Chondrocyte (in vitro differentiated cells): ENCODE data around the gene KIAA0319L. TPM values are rescaled to one million over a fixed set of nuclear protein-coding genes. Genes with fewer than 3 reads are reported as not detected.

Experiments
- DNase-seq: peaks from one replicate; pipeline ENCODE4 v3.0.0; 2021; ENCODE audit warnings: mixed read lengths, low spot score
- H3K27ac Mint-ChIP-seq: one replicate; pipeline ENCODE4 v1.8.0; 2021; ENCODE audit warnings: mild to moderate bottlenecking, moderate library complexity, mixed read lengths; ENCODE audit not compliant: unreplicated experiment
- H3K27me3 Mint-ChIP-seq: 2 replicates; pipeline ENCODE4 v1.8.0; 2021; ENCODE audit warnings: low read depth, mixed read lengths
- H3K36me3 Mint-ChIP-seq: 2 replicates; pipeline ENCODE4 v1.8.0; 2021; ENCODE audit warnings: low read depth, mixed read lengths
- H3K4me1 Mint-ChIP-seq: 2 replicates; pipeline ENCODE4 v1.8.0; 2021; ENCODE audit warnings: low read depth, mild to moderate bottlenecking, mixed read lengths
- H3K4me3 Mint-ChIP-seq: one replicate; pipeline ENCODE4 v1.8.0; 2021; ENCODE audit warnings: mild to moderate bottlenecking, moderate library complexity, mixed read lengths; ENCODE audit not compliant: unreplicated experiment
- H3K9me3 Mint-ChIP-seq: 2 replicates; pipeline ENCODE4 v1.8.0; 2021; ENCODE audit warnings: low read depth, mixed read lengths
- total RNA-seq: library from RNA; stranded (reverse); gene quantifications from 3 replicates; pipeline ENCODE4 v1.2.1, GENCODE V29; 2021
- TF ChIP-seq, protein P1 (sequence below): fragments of 200-600 bp; sonication (generic); IDR thresholded peaks from 2 replicates; pipeline ENCODE4 v1.5.0; 2021; ENCODE audit warnings: antibody characterized with exemption, mild to moderate bottlenecking, moderate library complexity

The KIAA0319L gene
- total RNA-seq, 1 donor from 2014 or later, result 28.7 TPM

DNA sequence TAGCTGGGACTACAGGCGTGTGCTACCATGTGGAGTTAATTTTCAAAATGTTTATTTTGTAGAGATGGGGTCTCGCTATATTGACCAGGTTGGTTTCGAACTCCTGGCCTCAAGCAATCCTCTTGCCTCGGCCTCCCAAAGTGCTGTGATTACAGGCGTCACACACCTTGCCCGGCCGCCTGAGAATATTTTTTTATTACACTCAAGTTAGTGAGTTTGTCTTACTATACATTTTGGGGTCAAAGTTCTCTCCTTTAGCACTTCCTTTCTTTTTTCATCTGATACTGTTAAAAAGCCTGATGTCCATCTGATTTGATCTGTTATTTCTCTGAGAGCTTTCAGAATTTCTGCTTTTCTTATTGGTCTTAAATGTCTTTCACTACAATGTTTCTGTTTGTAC, 128.8 kb downstream of the KIAA0319L start:
- Mint-ChIP-seq H3K27ac (no peak overlapping the region), H3K27me3 (no peaks in the 10 kb centered on the region), H3K4me3 (no peak overlapping the region), H3K9me3 (no peaks in the 10 kb centered on the region), H3K36me3 (peaks cover 16% of the 10 kb centered on the region), H3K4me1 (peaks cover 5% of the 10 kb centered on the region)
- TF ChIP-seq, protein P1, sequence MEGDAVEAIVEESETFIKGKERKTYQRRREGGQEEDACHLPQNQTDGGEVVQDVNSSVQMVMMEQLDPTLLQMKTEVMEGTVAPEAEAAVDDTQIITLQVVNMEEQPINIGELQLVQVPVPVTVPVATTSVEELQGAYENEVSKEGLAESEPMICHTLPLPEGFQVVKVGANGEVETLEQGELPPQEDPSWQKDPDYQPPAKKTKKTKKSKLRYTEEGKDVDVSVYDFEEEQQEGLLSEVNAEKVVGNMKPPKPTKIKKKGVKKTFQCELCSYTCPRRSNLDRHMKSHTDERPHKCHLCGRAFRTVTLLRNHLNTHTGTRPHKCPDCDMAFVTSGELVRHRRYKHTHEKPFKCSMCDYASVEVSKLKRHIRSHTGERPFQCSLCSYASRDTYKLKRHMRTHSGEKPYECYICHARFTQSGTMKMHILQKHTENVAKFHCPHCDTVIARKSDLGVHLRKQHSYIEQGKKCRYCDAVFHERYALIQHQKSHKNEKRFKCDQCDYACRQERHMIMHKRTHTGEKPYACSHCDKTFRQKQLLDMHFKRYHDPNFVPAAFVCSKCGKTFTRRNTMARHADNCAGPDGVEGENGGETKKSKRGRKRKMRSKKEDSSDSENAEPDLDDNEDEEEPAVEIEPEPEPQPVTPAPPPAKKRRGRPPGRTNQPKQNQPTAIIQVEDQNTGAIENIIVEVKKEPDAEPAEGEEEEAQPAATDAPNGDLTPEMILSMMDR, result no peak
- DNase-seq, result peak; percentile 35

- H3K27me3 Mint-ChIP-seq, result no peaks in the 10 kb centered on the region
- TF ChIP-seq, protein P1, result no peak
- H3K4me3 Mint-ChIP-seq, result no peak overlapping the region
- H3K9me3 Mint-ChIP-seq, result no peaks in the 10 kb centered on the region
- peak overlapping the region; percentile 24 for H3K27ac Mint-ChIP-seq
- peaks cover 5% of the 10 kb centered on the region for H3K4me1 Mint-ChIP-seq
- DNase-seq, result no peak
- H3K36me3 Mint-ChIP-seq, result peaks cover 8% of the 10 kb centered on the region
Observed at GRCh38 chr1:35426097-35426586, 131.1 kb downstream of the KIAA0319L start.

GRCh38 chr1:35408925-35409324, 148.3 kb downstream of the KIAA0319L start:
- no peak for DNase-seq
- H3K4me3 Mint-ChIP-seq, result no peak overlapping the region
- peaks cover 35% of the 10 kb centered on the region for H3K36me3 Mint-ChIP-seq
- no peak overlapping the region for H3K27ac Mint-ChIP-seq
- peaks cover 3% of the 10 kb centered on the region for H3K4me1 Mint-ChIP-seq
- H3K27me3 Mint-ChIP-seq, result no peaks in the 10 kb centered on the region
- TF ChIP-seq, protein P1, result no peak
- peaks cover 6% of the 10 kb centered on the region for H3K9me3 Mint-ChIP-seq

DNA sequence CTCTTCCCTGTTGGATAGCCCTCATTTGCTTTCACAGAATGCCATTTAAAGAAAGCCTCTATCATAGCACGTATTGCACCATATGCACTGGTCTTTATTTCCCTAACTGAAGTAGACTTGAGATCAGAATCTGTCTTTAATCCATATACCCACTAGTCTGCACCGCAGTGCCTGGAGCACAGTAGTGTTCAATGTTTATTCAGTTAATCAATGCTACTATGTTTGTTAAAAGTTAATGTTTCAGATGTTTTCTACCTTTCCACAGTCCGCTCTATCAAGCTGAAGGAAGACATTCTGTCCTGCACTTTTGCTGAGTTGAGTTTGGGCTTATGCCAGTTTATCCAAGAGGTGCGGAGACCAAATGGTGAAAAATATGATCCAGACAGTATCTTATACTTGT, 149.5 kb downstream of the KIAA0319L start:
- peaks cover 35% of the 10 kb centered on the region for H3K36me3 Mint-ChIP-seq
- peaks cover 6% of the 10 kb centered on the region for H3K9me3 Mint-ChIP-seq
- no peak for DNase-seq
- peaks cover 3% of the 10 kb centered on the region for H3K4me1 Mint-ChIP-seq
- H3K4me3 Mint-ChIP-seq, result no peak overlapping the region
- no peak overlapping the region for H3K27ac Mint-ChIP-seq
- no peaks in the 10 kb centered on the region for H3K27me3 Mint-ChIP-seq
- TF ChIP-seq, protein P1, result no peak

- Mint-ChIP-seq H3K27ac (no peak overlapping the region), H3K36me3 (peaks cover 39% of the 10 kb centered on the region), H3K4me3 (no peak overlapping the region), H3K4me1 (peaks cover 3% of the 10 kb centered on the region), H3K9me3 (peaks cover 13% of the 10 kb centered on the region), H3K27me3 (no peaks in the 10 kb centered on the region)
- no peak for DNase-seq
- TF ChIP-seq, protein P1, result no peak
Observed at GRCh38 chr1:35406103-35406502, 151.1 kb downstream of the KIAA0319L start.
